ENCODE results near the gene DEDD2. TPM values are rescaled to one million over a fixed set of nuclear protein-coding genes. Genes with fewer than 3 reads are reported as not detected.

DEDD2 gene
- polyA plus RNA-seq, 1 donor, result 13.3 TPM

DNA sequence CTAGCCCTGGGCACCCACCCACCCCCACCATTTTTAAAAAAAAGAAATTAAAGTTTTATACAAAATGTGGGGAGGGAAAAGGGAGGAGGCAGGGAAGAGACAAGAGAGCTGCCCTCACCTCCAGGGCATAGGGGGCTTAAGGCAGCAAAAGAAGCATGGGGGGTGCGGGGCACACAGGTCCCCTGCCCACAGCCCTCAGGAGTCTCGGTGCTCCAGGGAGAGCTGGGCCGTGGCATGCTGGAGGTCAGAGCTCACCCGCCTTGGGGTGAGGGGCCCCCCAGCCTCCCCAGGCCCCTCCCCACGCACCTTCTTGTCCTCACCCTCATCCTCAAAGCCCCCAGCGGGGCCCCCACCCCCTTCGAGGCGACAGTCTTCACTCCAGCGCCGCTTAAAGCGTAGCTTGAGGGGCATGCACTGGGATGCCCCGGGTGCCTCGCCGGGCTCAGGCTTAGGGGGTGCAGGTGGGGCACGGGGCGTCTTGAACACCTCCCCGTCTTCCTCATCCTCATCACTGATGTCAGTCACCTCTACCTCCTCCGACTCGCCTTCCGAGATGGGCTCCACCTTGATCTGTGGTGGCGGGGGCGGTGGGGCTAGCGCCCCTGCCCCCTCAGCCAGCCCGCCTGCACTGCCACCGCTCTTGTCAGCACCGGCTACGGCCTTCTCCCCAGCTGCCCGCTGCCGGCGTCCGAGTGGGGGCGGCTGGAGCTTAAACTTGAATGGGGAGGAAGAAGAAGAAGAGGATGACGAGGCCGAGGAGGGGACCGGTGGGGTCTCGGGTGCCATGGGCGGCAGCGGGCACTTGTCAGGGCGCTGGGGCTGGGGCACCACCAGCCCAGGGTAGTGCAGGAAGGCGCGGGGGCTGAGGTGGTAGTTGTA lies 31.0 kb upstream of the DEDD2 start:
- DNase-seq (ENCODE audit: low read depth), result no peak

DNA sequence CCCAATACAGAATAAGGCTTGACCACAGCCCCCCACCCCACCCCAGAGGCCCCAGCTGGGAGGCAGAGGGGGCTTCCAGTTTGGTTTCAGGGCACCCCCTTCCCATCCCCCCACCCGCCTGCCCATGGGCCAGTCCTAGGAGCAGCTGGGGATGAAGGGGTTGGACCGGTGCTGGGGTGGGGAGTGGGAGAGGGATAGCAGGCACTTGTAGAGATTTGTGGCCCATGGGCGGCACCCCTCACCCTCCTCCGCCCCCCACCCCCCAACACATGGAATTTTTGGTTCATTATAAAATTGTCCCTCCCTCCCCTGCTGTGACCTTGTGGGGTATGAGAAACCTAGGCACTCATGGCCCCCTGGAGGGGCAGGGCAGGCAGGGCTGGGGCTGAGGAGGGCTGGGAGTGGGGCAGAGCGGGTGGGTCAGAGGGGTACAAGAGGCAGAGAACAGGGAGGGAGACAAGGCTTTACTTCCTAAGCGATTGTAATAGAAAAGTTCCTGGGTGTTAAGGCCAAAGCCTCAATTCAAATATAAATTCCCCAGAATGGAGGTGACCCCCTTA lies 30.2 kb upstream of the DEDD2 start:
- no peak for DNase-seq (ENCODE audit: low read depth)

DNA sequence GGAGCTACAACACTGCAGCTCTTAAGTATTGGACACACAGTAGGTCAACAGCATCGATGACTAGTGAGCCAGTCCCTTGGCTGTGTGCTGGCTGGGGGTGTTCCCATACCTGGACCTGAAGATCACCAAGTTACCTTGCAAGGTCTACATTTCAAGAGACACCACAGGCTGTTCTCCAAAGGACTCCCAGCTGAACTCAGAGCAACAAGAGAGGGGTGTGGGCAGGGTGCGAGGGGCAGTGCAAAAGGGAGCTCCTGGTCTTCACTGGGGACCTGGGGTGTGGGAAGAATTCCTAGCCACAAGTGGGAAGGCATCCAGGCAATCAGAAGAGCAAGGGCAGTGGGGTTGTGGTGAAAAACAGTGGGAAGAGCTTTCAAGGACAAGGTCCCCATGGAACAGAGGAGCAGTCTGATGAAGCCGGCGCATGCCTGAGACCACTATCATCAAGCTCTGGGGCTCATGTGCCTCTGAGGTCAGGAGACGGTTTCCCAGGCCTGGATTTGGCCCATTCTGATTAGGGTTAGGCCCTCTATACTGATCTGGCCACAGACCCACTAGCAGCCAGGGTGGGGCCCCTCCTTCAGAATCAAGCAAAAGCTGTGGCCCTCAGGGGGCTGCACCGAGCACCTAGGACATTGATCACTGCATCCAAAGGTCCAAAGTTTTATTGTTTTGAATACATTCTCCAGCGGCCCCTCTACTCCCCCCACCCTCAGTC lies 29.6 kb upstream of the DEDD2 start:
- no peak for DNase-seq (ENCODE audit: low read depth)

DNA sequence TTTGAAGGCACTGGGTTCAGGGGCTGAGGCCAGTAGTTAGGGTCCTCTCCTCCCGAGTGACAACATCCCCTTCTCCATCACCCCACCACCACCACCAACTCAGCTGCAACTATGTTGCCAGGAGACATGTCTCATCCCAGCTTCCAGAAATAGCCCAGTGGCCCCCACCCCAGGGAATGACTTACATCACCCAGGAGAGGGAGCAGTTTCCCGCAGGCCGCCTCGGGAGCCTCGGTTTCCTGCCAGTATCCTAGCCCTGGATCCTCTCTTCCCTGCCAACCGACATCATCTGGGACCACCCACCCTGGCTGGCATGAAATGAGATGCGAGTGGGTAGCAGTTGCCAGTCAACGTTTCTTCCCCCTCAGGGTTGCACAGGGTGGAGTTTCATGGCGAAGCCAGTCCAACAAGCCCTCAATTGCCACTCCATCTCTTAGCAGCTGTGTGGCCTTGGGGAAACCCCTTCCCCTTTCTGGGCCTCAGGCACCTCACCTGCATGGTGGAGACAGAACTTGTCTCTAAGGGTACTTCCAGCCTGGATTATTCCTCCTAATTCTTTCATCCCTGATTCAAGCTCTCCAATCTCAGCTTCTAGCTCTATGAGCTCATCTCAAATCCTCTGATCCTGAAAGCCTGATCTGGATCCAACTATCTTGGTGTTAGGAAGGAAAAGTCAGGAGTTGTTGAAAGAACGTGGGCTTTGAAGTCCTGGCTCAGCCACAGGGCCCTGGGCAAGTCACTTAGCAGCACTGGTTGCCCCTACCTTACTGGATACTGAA lies 28.9 kb upstream of the DEDD2 start:
- no peak for DNase-seq (ENCODE audit: low read depth)

DNA sequence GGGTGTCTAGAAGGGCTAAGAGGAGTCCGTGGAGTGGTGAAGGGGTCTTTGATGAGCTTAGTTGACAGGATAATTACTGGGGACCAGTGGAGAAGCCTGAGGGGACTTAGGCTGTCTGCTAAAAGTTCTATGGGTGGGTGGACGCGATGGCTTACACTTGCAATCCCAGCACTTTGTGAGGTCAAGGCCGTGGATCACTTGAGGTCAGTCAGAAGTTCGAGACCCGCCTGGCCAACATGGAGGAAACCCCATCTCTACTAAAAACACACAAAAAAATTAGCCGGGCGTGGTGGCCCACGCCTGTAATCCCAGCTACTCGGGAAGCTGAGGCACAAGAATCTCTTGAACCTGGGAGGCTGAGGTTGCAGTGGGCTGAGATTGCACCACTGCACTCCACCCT lies 27.8 kb upstream of the DEDD2 start:
- DNase-seq (ENCODE audit: low read depth), result no peak

DNA sequence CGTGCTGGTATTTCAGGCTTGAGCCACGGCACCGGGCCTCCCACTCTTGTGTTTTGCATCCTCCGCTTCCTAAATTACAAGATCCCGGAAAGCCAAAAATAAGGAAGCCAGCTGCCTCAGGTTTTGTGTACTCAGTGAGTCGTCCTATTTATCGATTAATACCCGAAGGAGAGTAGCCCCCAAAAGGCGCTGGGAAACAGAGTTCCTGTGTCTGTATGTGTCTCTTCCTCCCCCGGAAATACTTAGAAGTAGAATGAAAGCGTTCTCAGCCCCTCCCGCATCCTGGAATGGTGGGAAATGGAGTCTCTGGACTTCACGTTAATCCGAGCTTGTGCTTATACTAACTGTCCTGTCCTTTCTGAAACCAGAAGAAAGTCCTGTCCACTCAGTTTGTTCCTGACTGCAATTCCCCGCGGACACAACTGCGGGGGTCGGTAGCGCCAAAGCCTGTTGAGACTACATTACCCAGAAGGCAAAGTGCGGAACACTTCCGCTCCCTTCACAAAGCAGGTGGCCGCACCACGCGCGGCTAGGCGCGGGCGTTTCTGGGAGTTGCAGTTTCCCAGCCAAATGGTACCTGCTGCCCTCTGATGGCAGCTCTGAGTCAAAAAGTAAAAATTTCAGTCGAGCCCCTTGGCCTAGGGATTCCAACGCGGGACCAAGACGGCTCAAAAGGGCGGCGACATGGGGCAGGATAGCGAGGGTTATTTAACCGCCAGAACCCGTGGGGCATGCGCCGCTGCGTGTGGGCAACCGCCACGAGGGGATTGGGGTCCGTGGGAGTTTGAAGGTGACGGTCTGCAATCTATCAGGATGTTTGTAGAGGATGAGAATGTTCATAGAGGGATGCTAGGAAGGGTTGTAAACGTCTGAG lies 27.1 kb upstream of the DEDD2 start:
- DNase-seq (ENCODE audit: low read depth), result peak; percentile 95

DNA sequence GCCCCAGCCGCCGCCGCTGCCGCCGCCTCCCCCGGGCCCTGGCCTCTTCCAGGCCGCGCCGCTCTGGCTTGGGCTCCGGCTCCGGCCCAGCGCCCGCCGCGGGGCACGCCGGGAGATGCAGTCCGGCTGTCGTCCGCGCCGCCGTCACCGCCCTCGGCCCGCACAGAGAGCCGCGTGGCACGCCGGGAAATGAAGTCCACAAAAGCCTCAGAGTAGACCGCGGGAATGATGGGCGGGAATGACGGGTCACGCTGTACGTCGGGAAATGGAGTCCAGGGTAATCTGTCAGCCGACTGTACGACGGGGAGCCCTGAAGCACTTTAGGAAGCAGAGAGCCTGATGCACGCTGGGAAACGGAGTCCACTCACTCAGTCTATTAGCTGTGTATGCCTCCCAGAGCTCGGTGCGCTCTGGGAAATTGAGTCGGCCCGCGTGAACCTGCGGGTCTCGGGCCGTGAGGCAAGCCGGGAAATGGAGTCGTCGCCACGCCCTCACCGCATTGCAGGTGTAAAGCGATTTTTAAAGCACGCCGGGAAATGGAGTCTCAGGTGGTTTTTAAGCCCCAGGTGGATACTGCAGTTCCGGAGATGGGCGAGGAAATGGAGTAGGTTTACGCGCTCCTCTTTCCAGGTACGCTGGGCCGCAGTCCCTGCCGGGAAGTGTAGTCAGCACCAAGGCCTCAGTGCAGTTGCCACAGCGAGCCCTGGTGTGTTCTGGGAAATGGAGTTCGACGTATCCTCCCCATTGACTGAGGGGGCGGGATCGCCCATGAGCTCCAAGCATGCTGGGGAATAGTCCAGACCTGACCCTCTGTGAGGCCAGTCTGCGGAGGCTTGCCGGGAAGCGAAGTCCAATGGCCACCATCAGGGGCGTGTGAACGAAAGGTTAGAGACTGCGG lies 25.3 kb upstream of the DEDD2 start, which contains the start of gene GSK3A:
TSS of gene GSK3A (minus strand) at position 91 of the 898 bp plus-strand sequence. CDS start 137 bp downstream, outside the sequence.
- DNase-seq (ENCODE audit: low read depth), result peak; percentile 99

DNA sequence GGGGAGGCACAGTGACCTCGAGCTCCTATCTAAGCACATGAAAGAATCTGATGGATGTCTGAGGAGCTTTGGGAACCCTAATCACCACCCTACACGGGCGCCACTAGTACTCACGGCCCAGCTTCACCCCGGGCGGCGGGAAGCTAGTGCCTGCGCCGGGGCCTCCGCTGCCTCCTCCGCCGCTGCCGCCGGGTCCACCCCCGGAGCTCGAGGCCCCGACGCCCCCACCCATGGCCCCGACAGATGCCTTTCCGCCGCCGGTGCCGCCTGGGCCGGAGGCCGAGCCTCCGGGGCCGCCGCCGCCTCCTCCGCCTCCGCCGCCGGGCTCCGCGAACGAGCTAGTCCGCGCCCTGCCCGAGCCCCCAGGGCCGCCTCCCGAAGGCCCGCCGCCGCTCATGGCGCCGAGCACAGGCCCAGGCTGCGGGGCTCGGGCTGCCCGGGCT lies 24.6 kb upstream of the DEDD2 start:
- DNase-seq (ENCODE audit: low read depth), result no peak

DNA sequence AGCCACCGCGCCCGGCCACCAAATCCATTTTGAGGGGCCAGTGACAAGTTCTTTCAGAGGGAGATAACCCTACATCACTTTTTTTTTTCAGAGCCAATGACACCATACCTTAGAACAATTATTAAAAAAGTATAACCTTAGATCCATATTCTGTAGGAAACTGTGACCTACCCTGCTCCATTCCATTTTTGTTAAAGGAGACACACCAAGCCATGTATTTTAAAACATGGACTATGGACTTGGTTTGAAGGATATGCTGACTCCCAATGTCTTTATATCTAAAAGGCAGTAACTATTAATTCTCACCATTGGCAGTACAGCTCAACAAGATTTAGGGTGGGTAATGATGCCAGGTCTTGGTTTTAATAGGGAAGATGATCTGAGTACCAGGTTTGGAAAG lies 23.8 kb upstream of the DEDD2 start:
- no peak for DNase-seq (ENCODE audit: low read depth)

DNA sequence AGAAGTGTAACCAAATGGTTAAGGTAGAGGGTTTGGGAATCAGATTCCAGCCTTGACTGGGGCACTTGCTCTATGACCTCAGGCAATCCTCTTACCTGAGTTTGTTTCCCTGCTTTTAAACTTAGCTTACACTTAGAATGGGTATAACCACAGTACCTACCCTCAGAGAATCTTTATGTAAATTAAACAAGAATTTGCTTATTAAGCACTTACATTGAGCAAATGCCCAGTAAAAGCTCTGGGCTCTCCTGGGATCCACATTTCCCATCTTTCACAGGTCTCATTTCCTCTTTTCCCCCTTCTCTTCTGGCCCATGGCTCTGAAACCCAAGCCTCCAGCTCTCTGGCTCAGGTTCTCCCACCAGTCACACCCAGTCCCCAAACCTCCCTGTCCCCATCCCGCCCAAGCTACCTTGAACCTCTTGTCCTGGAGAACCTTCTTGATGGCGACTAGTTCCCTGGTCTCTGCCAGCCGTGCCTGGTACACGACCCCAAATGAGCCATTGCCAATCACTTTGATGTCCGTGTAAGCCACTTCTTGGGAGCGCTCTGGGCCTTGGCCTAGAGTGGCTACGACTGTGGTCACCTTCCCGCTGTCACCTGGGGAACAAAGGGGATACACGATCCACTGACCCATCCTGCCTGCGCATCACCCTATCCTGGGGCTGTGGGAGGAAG lies 22.2 kb upstream of the DEDD2 start:
- DNase-seq (ENCODE audit: low read depth), result no peak

DNA sequence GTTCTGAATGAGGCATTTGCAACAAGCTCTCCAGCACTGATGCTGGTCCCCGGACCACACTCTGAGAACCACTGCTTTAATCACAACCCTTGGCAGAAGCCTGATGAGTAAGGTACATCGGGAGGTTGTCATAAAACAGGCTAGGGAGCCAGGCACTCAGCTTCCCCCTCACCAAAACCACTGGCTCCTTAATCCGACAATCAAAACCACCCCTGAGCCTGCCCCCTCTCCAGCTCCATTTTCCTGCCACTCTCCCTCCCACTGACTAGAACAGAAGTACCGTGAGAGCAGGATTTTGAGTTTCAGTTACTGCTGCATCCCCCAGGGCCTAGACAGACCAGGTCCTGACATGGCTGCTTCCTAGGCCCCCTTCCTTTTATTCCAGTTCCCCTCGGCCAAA lies 17.7 kb upstream of the DEDD2 start:
- DNase-seq (ENCODE audit: low read depth), result no peak

DNA sequence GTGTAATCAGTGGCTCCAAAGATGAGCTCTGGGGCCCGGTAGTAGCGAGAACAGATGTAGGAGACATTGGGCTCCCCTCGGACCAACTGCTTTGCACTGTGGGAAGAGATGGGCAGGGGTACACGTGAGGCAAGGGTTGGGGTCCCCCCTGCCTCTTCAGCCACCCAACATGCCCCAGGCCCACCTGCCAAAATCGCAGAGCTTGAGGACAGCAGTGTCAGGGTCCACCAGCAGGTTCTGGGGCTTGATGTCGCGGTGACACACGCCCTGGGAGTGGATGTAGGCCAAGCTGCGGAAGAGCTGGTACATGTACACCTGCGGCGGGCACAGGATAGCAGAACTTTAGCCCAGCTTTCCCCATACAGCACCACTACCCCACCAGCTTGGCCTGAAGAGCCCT lies 16.9 kb upstream of the DEDD2 start:
- DNase-seq (ENCODE audit: low read depth), result no peak

DNA sequence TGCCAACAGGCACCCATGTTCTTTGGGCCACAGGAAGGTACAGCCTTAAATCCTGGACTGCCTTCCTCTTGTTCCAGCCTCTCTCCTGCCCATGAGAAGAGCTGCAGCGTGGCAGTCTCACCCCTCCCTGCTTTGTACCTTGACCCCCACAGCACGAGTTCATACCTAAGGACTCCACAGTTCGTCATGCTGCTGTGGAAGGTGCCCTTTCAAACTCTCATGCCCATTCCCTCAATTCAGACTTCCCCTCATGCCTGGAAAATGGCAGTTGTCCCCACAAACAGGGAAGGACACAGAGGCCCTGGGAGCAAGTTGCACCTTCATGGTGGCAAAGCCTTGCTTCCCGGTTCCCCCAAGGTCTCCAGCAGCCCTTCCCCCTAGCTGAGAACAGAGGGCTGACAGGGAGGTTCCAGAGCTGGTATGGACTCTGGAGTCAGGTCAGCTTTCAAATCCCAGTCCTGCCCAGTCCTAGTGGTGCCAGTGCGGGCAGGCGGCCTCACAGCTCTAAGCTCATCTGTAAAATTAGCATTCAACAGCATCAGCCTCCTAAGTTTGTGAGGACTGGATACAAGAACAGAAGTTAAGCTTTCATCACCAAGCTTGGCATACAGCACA lies 16.3 kb upstream of the DEDD2 start:
- DNase-seq (ENCODE audit: low read depth), result no peak

DNA sequence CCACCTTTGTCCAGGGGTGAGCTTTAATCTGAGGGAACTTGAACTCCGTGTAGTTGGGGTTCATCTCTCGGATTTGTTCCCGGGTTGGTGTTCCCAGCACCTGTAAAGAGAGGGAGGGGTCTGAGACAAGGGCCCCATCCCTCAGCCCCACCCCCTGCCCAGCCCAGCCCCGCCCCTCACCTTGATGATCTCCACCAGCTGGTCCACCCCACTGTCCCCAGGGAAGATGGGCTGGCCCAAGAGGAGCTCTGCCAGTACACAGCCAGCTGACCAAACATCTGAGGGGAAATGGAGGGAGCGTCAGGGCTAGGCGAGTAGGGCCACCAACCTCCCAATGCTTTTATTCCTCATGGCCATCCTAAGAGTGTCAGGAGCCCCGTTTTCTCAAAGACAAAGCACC lies 15.6 kb upstream of the DEDD2 start:
- no peak for DNase-seq (ENCODE audit: low read depth)

DNA sequence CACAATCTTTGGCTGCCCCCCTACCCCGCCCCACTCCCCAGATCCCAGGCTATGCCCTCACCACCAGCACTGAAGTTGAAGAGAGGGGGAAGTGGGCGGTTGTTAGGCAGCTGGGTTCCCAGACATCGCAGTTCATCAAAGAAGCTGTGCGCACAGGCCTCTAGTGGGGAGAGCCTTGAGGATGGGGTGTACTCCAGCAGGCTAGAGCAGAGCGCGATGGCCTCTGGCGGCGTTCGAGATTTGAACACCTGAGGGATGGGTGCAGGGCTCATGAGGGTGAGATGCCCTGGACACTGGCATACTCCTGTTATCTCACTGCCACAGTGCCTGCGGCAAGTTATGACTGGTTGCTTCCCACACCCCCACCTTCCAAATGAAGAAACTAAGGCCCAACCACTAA lies 15.0 kb upstream of the DEDD2 start:
- no peak for DNase-seq (ENCODE audit: low read depth)

DNA sequence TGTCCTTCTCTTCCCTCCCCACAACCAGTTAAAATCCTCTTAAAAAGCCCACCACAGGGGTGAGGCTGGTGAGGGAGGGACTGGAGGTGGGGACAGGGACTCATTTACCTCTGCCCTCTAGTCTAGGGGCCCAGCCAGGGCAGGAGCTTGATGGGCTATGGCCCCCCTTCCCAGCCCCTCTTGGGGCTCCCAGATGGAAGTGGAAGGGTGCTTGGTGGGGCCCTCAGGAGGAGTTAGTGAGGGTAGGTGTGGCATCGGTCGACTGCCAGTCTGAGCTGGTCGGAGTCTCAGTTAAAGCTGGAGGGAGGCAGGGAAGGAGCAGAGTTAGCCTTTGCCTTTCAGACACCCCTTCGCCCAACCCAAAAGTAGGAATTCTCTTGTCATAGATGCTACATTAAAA lies 13.1 kb upstream of the DEDD2 start:
- DNase-seq (ENCODE audit: low read depth), result no peak

DNA sequence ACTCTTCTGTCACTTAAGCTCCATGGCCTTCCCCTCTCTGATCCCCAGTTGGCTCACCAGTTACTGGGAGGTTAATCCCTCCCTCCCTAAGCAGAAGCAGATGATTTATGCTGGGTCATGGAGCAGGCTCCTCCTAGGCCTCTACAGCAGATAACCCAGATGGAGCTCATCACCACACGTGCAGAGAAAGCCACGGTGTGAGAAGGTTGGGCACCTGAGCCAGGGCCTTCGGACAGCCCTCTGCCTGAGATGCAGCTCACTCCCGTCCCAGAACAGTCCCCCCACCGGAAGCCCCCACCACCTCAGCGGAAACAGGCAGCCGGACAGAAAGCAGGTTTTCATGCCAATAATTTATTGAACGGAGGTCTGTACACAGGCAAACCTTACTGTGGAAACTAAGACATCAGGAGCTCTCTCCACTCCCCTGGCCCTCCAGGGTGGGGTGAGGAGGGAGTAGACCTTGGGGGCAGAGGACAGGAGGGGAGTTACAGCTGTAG lies 12.4 kb upstream of the DEDD2 start:
- no peak for DNase-seq (ENCODE audit: low read depth)

DNA sequence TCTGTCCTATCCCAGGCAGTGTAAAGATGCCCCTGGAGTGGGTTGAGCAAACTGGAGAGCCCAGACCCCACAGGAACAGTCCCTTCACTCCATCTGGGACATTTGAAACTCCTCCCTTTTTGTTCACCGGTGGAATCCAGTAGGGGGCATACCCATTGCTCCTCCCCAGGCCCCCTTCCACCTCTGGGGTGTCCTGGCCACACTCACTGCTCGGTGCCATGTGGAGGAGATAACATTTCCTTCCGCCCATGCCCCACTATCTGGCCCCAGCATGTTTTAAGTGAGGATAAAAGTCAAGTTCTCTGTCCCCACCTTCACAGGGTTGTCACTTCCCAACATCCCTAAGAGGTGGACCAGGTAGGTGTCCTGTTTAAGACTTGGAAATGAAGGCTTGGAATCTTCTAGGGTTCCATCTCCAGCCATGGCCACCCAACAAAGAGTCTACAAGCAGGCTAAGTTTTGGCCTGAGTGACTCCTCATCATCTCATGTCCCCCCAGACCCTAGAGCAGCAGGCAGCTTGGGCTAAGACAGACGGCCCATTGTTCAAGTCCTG lies 11.9 kb upstream of the DEDD2 start:
- DNase-seq (ENCODE audit: low read depth), result no peak
